IgD-negative memory B cell (primary cell): ENCODE data around the gene ZNF407. TPM values are rescaled to one million over a fixed set of nuclear protein-coding genes. Genes with fewer than 3 reads are reported as not detected.

Experiments
- H3K27ac Mint-ChIP-seq, 3 donors: one replicate each; pipeline ENCODE4 v1.8.0; 2020 to 2022; ENCODE audit warnings: mild to moderate bottlenecking in 3 of 3, mixed read lengths in 3 of 3, moderate library complexity in 1 of 3
- H3K27me3 Mint-ChIP-seq: one replicate; pipeline ENCODE4 v1.8.0; 2021; ENCODE audit warnings: mixed read lengths
- H3K36me3 Mint-ChIP-seq: one replicate; pipeline ENCODE4 v1.8.0; 2020; ENCODE audit warnings: mild to moderate bottlenecking, mixed read lengths
- H3K4me1 Mint-ChIP-seq, 3 donors: one replicate each; pipeline ENCODE4 v1.8.0; 2020 to 2022; ENCODE audit warnings: mixed read lengths in 3 of 3, mild to moderate bottlenecking in 1 of 3
- H3K4me3 Mint-ChIP-seq, 4 donors: one replicate each; pipeline ENCODE4 v1.8.0; 2020 to 2022; ENCODE audit warnings: mild to moderate bottlenecking in 4 of 4, mixed read lengths in 4 of 4, moderate library complexity in 3 of 4
- H3K9me3 Mint-ChIP-seq, 3 donors: one replicate each; pipeline ENCODE4 v1.8.0; 2020 to 2021; ENCODE audit warnings: mixed read lengths in 3 of 3, mild to moderate bottlenecking in 1 of 3
- polyA plus RNA-seq: library from polyadenylated mRNA; unstranded; fragments of 300-500 nt; fragmentation: Illumina TruSeq; gene quantifications from one replicate; pipeline ENCODE4 v1.2.3, GENCODE V29; 2021

The ZNF407 gene
- polyA plus RNA-seq, 1 donor from 2014 or later, result 3.8 TPM

GRCh38 chr18:74731097-74731496, 133.4 kb downstream of the ZNF407 start:
- H3K27me3 Mint-ChIP-seq, result no peaks in the 10 kb centered on the region
- peaks cover 0 to 2% (median 0%) of the 10 kb centered on the region in 3 donors for H3K9me3 Mint-ChIP-seq
- H3K4me3 Mint-ChIP-seq, result no peak overlapping the region
- no peak overlapping the region for H3K27ac Mint-ChIP-seq
- H3K4me1 Mint-ChIP-seq, result peaks cover 0 to 1% (median 0%) of the 10 kb centered on the region in 3 donors
- peaks cover 19% of the 10 kb centered on the region for H3K36me3 Mint-ChIP-seq

- H3K36me3 Mint-ChIP-seq, result peaks cover 15% of the 10 kb centered on the region
- no peaks in the 10 kb centered on the region for H3K27me3 Mint-ChIP-seq
- H3K4me3 Mint-ChIP-seq, result no peak overlapping the region
- H3K27ac Mint-ChIP-seq, result no peak overlapping the region
- peaks cover 0 to 2% (median 0%) of the 10 kb centered on the region in 3 donors for H3K9me3 Mint-ChIP-seq
- no peaks in the 10 kb centered on the region for H3K4me1 Mint-ChIP-seq
These were observed 134.7 kb downstream of the ZNF407 start for GRCh38 chr18:74732380-74732779.

- H3K4me3 Mint-ChIP-seq, result no peak overlapping the region
- peaks cover 0 to 2% (median 0%) of the 10 kb centered on the region in 3 donors for H3K9me3 Mint-ChIP-seq
- H3K27me3 Mint-ChIP-seq, result no peaks in the 10 kb centered on the region
- H3K4me1 Mint-ChIP-seq, result no peaks in the 10 kb centered on the region
- H3K27ac Mint-ChIP-seq, result no peak overlapping the region
- H3K36me3 Mint-ChIP-seq, result peaks cover 12% of the 10 kb centered on the region
These were observed 135.9 kb downstream of the ZNF407 start for GRCh38 chr18:74733598-74733997.

GRCh38 chr18:74734013-74734444, 136.4 kb downstream of the ZNF407 start:
- peaks cover 0 to 2% (median 0%) of the 10 kb centered on the region in 3 donors for H3K9me3 Mint-ChIP-seq
- no peaks in the 10 kb centered on the region for H3K4me1 Mint-ChIP-seq
- no peak overlapping the region for H3K4me3 Mint-ChIP-seq
- peaks cover 13% of the 10 kb centered on the region for H3K36me3 Mint-ChIP-seq
- no peaks in the 10 kb centered on the region for H3K27me3 Mint-ChIP-seq
- H3K27ac Mint-ChIP-seq, result no peak overlapping the region

- H3K27ac Mint-ChIP-seq, result no peak overlapping the region
- peaks cover 0 to 4% (median 0%) of the 10 kb centered on the region in 3 donors for H3K9me3 Mint-ChIP-seq
- peaks cover 0 to 7% (median 4%) of the 10 kb centered on the region in 3 donors for H3K4me1 Mint-ChIP-seq
- H3K36me3 Mint-ChIP-seq, result peaks cover 10% of the 10 kb centered on the region
- H3K4me3 Mint-ChIP-seq, result no peak overlapping the region
- H3K27me3 Mint-ChIP-seq, result no peaks in the 10 kb centered on the region
These were observed 142.3 kb downstream of the ZNF407 start for GRCh38 chr18:74739926-74740325.

- peaks cover 0 to 2% (median 0%) of the 10 kb centered on the region in 3 donors for H3K9me3 Mint-ChIP-seq
- no peaks in the 10 kb centered on the region for H3K27me3 Mint-ChIP-seq
- peaks cover 1 to 7% (median 4%) of the 10 kb centered on the region in 3 donors for H3K4me1 Mint-ChIP-seq
- no peak overlapping the region for H3K27ac Mint-ChIP-seq
- peaks cover 10% of the 10 kb centered on the region for H3K36me3 Mint-ChIP-seq
- H3K4me3 Mint-ChIP-seq, result no peak overlapping the region
These were observed 145.0 kb downstream of the ZNF407 start for GRCh38 chr18:74742573-74743243.

GRCh38 chr18:74745633-74746403, 148.1 kb downstream of the ZNF407 start:
- peaks cover 5% of the 10 kb centered on the region for H3K36me3 Mint-ChIP-seq
- H3K4me3 Mint-ChIP-seq, result no peak overlapping the region
- H3K27me3 Mint-ChIP-seq, result no peaks in the 10 kb centered on the region
- peaks cover 0 to 7% (median 1%) of the 10 kb centered on the region in 3 donors for H3K4me1 Mint-ChIP-seq
- H3K27ac Mint-ChIP-seq, result no peak overlapping the region
- peaks cover 2 to 9% (median 5%) of the 10 kb centered on the region in 3 donors for H3K9me3 Mint-ChIP-seq

GRCh38 chr18:74748809-74749208, 151.1 kb downstream of the ZNF407 start:
- H3K4me1 Mint-ChIP-seq, result peaks cover 0 to 9% (median 0%) of the 10 kb centered on the region in 3 donors
- peaks cover 7% of the 10 kb centered on the region for H3K36me3 Mint-ChIP-seq
- peaks cover 6 to 9% (median 6%) of the 10 kb centered on the region in 3 donors for H3K9me3 Mint-ChIP-seq

GRCh38 chr18:74758995-74759394, 161.3 kb downstream of the ZNF407 start:
- H3K27me3 Mint-ChIP-seq, result no peaks in the 10 kb centered on the region
- peak overlapping the region in 1 of 3 donors; percentile 12 for H3K27ac Mint-ChIP-seq
- peaks cover 15% of the 10 kb centered on the region for H3K36me3 Mint-ChIP-seq
- H3K4me1 Mint-ChIP-seq, result peaks cover 0 to 3% (median 3%) of the 10 kb centered on the region in 3 donors
- peak overlapping the region in 1 of 4 donors; percentile 4 for H3K4me3 Mint-ChIP-seq
- peaks cover 2 to 20% (median 4%) of the 10 kb centered on the region in 3 donors for H3K9me3 Mint-ChIP-seq

More at GRCh38 chr18:74748809-74749208, 151.1 kb downstream of the ZNF407 start:
- no peak overlapping the region for H3K4me3 Mint-ChIP-seq
- H3K27ac Mint-ChIP-seq, result no peak overlapping the region
- H3K27me3 Mint-ChIP-seq, result no peaks in the 10 kb centered on the region

GRCh38 chr18:74760026-74760425, 162.4 kb downstream of the ZNF407 start:
- peaks cover 2 to 20% (median 7%) of the 10 kb centered on the region in 3 donors for H3K9me3 Mint-ChIP-seq
- peaks cover 0 to 3% (median 2%) of the 10 kb centered on the region in 3 donors for H3K4me1 Mint-ChIP-seq
- peaks cover 16% of the 10 kb centered on the region for H3K36me3 Mint-ChIP-seq
- H3K27ac Mint-ChIP-seq, result no peak overlapping the region
- no peaks in the 10 kb centered on the region for H3K27me3 Mint-ChIP-seq
- no peak overlapping the region for H3K4me3 Mint-ChIP-seq

- peaks cover 0 to 3% (median 2%) of the 10 kb centered on the region in 3 donors for H3K4me1 Mint-ChIP-seq
- no peak overlapping the region for H3K4me3 Mint-ChIP-seq
- no peak overlapping the region for H3K27ac Mint-ChIP-seq
- peaks cover 2 to 20% (median 7%) of the 10 kb centered on the region in 3 donors for H3K9me3 Mint-ChIP-seq
- peaks cover 16% of the 10 kb centered on the region for H3K36me3 Mint-ChIP-seq
- no peaks in the 10 kb centered on the region for H3K27me3 Mint-ChIP-seq
These were observed 162.8 kb downstream of the ZNF407 start for GRCh38 chr18:74760436-74760835.

GRCh38 chr18:74766251-74766650, 168.6 kb downstream of the ZNF407 start:
- Mint-ChIP-seq H3K4me3 (no peak overlapping the region), H3K27ac (no peak overlapping the region), H3K4me1 (no peaks in the 10 kb centered on the region), H3K27me3 (no peaks in the 10 kb centered on the region), H3K36me3 (peaks cover 5% of the 10 kb centered on the region), H3K9me3 (peaks cover 0 to 4% (median 0%) of the 10 kb centered on the region in 3 donors)

GRCh38 chr18:74768096-74768495, 170.4 kb downstream of the ZNF407 start:
- Mint-ChIP-seq H3K36me3 (peaks cover 5% of the 10 kb centered on the region), H3K4me3 (no peak overlapping the region), H3K27ac (no peak overlapping the region), H3K4me1 (peaks cover 4 to 7% (median 5%) of the 10 kb centered on the region in 3 donors), H3K27me3 (no peaks in the 10 kb centered on the region), H3K9me3 (peaks cover 0 to 4% (median 0%) of the 10 kb centered on the region in 3 donors)

GRCh38 chr18:74773171-74773624, 175.5 kb downstream of the ZNF407 start:
- Mint-ChIP-seq H3K36me3 (peaks cover 1% of the 10 kb centered on the region), H3K4me1 (peaks cover 14 to 25% (median 22%) of the 10 kb centered on the region in 3 donors), H3K27me3 (no peaks in the 10 kb centered on the region), H3K27ac (peak overlapping the region in 2 of 3 donors; percentile 33 to 53), H3K4me3 (peak overlapping the region in 1 of 4 donors; percentile 3), H3K9me3 (no peaks in the 10 kb centered on the region)

GRCh38 chr18:74774486-74774885, 176.8 kb downstream of the ZNF407 start:
- H3K36me3 Mint-ChIP-seq, result peaks cover 1% of the 10 kb centered on the region
- H3K4me3 Mint-ChIP-seq, result no peak overlapping the region
- H3K4me1 Mint-ChIP-seq, result peaks cover 15 to 25% (median 22%) of the 10 kb centered on the region in 3 donors
- H3K9me3 Mint-ChIP-seq, result no peaks in the 10 kb centered on the region
- no peaks in the 10 kb centered on the region for H3K27me3 Mint-ChIP-seq
- H3K27ac Mint-ChIP-seq, result no peak overlapping the region
